NCI-H2196 (cell line): Measurements from ENCODE around the gene APPL2.

Experiments
- DNase-seq: peaks from one replicate; lab custom pipeline; 2025; ENCODE audit not compliant: unreplicated experiment; lab: John Stamatoyannopoulos, UW

The APPL2 gene

DNA sequence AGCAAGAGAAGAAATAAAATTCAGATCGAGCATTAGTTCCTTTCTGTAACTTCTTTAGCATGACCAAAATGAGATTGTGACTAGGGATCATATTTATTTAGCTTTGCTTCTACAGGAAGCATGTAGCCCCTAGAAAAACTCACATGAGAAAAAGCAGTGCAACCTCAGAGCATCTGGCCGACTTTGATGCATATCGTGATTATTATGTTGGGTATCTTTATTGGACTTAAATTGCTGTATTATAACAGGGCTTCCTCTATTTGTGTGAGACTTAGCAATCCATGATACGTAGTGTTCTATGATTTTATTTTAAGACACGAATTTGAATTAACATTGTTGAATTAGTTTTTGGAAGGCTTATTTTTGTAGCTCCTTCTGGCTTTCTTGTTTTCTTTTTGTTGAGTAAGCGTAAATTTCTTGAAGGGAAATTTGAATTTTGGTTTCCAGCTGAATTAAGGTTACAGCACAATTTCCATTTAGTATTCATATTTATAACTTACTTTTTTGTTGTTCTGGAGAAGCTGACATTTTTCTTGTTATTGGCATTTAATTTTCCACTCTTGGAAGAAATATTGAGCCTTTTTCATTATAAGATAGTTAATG lies 94.6 kb downstream of the APPL2 start:
- no peak for DNase-seq

DNA sequence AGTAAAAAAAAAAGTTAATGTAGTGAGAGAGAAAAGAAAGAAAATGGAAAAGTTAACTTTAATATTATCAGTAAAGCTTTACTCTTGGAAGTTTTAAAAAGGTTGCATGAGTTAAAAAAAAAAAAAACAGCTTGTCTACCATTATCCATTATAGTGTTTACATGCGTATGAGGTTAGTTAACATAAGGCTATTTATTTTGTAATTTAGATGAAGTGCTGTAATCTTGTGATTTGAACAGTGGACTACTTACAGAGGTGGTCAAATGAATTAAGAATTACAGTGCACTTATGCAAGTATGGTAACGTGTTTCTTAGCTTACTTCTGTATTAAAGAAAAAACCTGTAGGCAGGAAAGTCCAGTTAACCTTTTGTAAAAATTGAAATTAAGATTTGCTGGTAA lies 97.7 kb downstream of the APPL2 start:
- DNase-seq = no peak
